ENCODE data around the gene NDUFC1.
"Not testable (repeated sequence)": the region's sequence is repeated elsewhere in the genome, so short reads cannot be mapped to it uniquely, and the experiment has no call there.

NDUFC1 gene

DNA sequence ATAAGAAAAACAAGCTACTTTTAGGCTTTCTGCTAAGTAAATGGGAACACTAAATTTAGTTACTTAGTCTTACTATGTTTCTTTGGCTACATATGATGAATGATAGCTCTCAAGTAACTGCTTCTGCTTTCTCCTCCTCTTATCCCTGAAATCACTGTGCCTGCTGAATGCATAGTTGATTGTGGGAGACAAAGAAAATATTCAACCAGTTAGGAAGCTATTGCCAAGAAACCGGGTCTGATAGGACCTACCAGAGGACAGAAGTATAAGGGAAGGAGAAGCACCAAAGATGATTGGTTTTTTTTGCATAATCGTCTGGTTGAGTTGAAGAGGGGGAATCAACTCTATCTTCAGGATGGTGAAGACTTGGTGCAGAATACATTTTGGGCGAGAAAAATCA lies 28.0 kb upstream of the NDUFC1 start:
- H3K27me3 ChIP-seq (ENCODE audit: low read depth, low read length): no peaks in the 10 kb centered on the region
- H3K27ac ChIP-seq (ENCODE audit: low read length): no peak overlapping the region
- peaks cover 28% of the 10 kb centered on the region for H3K36me3 ChIP-seq (replicated peaks; ENCODE audit: low read depth, low read length)
- no peaks in the 10 kb centered on the region for H3K9me3 ChIP-seq (ENCODE audit: insufficient read depth, low read length)
- peaks cover 43% of the 10 kb centered on the region for H4K20me1 ChIP-seq (ENCODE audit: insufficient read depth, low read length)
- H3K4me3 ChIP-seq (ENCODE audit: low read length): no peak overlapping the region
- H3K4me2 ChIP-seq (ENCODE audit: low read length): no peak overlapping the region
- H3K9ac ChIP-seq (ENCODE audit: low read length): no peak overlapping the region
- no peak overlapping the region for H2AFZ ChIP-seq (ENCODE audit: low read depth, low read length)
- TF ChIP-seq, protein P1, sequence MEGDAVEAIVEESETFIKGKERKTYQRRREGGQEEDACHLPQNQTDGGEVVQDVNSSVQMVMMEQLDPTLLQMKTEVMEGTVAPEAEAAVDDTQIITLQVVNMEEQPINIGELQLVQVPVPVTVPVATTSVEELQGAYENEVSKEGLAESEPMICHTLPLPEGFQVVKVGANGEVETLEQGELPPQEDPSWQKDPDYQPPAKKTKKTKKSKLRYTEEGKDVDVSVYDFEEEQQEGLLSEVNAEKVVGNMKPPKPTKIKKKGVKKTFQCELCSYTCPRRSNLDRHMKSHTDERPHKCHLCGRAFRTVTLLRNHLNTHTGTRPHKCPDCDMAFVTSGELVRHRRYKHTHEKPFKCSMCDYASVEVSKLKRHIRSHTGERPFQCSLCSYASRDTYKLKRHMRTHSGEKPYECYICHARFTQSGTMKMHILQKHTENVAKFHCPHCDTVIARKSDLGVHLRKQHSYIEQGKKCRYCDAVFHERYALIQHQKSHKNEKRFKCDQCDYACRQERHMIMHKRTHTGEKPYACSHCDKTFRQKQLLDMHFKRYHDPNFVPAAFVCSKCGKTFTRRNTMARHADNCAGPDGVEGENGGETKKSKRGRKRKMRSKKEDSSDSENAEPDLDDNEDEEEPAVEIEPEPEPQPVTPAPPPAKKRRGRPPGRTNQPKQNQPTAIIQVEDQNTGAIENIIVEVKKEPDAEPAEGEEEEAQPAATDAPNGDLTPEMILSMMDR (IDR thresholded peaks at IDR 0.05; ENCODE audit: low read depth, low read length): no peak
- TF ChIP-seq EZH2phosphoT487 (IDR thresholded peaks at IDR 0.05; ENCODE audit: low read depth): no peak
- H3K4me1 ChIP-seq (ENCODE audit: low read length): peaks cover 18% of the 10 kb centered on the region
- peaks cover 100% of the 10 kb centered on the region for H3K79me2 ChIP-seq (ENCODE audit: low read length)

DNA sequence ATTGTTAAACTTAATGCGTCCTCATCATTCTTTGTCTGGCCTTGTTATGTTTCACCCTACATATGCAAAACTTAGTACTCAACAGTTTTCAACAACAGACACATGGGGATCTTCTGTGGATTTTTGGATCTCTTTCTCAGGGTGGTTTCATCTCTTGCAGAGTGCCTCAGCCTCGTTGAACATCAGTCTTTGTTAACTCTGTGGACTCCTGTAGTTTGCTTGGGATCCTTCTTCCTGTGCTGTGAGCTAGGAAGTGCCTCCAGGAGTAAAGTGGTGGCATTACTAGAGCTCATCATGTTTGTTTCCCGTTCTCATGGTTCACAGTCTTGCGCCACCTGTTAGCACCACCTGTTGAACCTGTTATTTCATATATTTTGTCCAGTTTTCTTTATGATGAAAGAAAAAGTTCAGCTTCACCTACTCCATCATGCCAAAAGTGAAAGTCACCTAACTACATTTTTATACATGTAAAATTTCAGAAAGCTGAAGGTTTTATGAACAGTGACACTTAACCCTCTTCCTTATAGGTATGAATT lies 27.5 kb upstream of the NDUFC1 start:
- H3K27ac ChIP-seq (ENCODE audit: low read length): no peak overlapping the region
- H3K4me3 ChIP-seq (ENCODE audit: low read length): no peak overlapping the region
- no peaks in the 10 kb centered on the region for H3K27me3 ChIP-seq (ENCODE audit: low read depth, low read length)
- TF ChIP-seq EZH2phosphoT487 (IDR thresholded peaks at IDR 0.05; ENCODE audit: low read depth): no peak
- TF ChIP-seq, protein P1 (IDR thresholded peaks at IDR 0.05; ENCODE audit: low read depth, low read length): no peak
- peaks cover 49% of the 10 kb centered on the region for H4K20me1 ChIP-seq (ENCODE audit: insufficient read depth, low read length)
- peaks cover 18% of the 10 kb centered on the region for H3K4me1 ChIP-seq (ENCODE audit: low read length)
- H3K9me3 ChIP-seq (ENCODE audit: insufficient read depth, low read length): no peaks in the 10 kb centered on the region
- no peak overlapping the region for H3K4me2 ChIP-seq (ENCODE audit: low read length)
- no peak overlapping the region for H3K9ac ChIP-seq (ENCODE audit: low read length)
- H2AFZ ChIP-seq (ENCODE audit: low read depth, low read length): no peak overlapping the region
- H3K79me2 ChIP-seq (ENCODE audit: low read length): peaks cover 100% of the 10 kb centered on the region
- peaks cover 26% of the 10 kb centered on the region for H3K36me3 ChIP-seq (replicated peaks; ENCODE audit: low read depth, low read length)

DNA sequence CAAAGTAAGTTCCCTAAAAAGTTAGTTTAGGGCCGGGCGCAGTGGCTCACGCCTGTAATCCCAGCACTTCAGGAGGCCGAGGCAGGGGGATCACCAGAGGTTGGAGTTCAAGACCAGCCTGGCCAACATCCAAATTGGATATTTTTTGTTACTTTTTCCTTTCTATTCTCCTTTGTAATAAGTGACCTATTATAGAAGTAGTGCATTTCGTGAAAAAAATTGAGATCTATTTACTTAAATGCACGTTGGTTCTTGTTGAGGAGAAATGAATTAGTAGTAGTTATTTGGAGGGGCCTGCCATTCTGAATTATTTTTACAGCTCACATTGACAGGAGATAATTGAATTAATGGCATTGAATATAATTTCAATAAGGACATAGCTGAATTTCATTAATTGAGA lies 22.3 kb upstream of the NDUFC1 start:
- H3K9me3 ChIP-seq (ENCODE audit: insufficient read depth, low read length): no peaks in the 10 kb centered on the region
- H3K4me3 ChIP-seq (ENCODE audit: low read length): no peak overlapping the region
- H3K36me3 ChIP-seq (replicated peaks; ENCODE audit: low read depth, low read length): peaks cover 18% of the 10 kb centered on the region
- peaks cover 65% of the 10 kb centered on the region for H4K20me1 ChIP-seq (ENCODE audit: insufficient read depth, low read length)
- no peak overlapping the region for H3K4me2 ChIP-seq (ENCODE audit: low read length)
- TF ChIP-seq, protein P1 (IDR thresholded peaks at IDR 0.05; ENCODE audit: low read depth, low read length): no peak
- TF ChIP-seq EZH2phosphoT487 (IDR thresholded peaks at IDR 0.05; ENCODE audit: low read depth): no peak
- H3K27ac ChIP-seq (ENCODE audit: low read length): no peak overlapping the region
- H3K4me1 ChIP-seq (ENCODE audit: low read length): peaks cover 10% of the 10 kb centered on the region
- no peak overlapping the region for H2AFZ ChIP-seq (ENCODE audit: low read depth, low read length)
- no peak overlapping the region for H3K9ac ChIP-seq (ENCODE audit: low read length)
- no peaks in the 10 kb centered on the region for H3K27me3 ChIP-seq (ENCODE audit: low read depth, low read length)
- H3K79me2 ChIP-seq (ENCODE audit: low read length): peaks cover 100% of the 10 kb centered on the region

DNA sequence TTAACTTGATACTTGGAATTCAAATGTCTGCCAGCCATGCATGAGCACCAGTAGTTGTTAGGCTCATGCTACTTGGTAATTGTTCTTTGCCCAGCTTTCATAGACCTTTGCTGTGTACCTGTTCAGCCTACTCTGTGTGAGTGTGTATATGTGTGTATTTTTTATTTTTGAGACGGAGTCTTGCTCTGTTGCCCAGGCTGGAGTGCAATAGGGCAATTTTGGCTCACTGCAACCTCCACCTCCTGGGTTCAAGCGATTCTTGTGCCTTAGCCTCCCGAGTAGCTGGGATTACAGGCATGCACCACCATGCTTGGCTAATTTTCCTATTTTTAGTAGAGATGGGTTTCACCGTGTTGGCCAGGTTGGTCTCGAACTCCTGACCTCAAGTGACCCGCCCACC lies 20.3 kb upstream of the NDUFC1 start:
- H3K36me3 ChIP-seq (replicated peaks; ENCODE audit: low read depth, low read length): peaks cover 20% of the 10 kb centered on the region

DNA sequence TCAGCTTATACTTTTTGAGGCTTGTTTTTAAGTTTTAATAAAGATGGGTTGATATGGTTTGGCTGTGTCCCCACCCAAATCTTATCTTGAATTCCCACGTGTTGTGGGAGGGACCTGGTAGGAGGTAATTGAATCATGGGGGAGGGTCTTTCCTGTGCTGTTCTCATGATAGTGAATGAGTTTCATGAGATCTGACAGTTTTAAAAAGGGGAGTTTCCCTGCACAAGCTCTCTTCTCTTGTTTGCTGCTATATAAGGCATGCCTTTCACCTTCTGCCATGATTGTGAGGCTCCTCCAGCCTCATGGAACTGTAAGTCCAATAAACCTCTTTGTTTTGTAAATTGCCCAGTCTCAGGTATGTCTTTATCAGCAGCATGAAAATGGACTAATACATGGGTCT lies 19.8 kb upstream of the NDUFC1 start:
- not testable (repeated sequence) for H3K9me3 ChIP-seq (ENCODE audit: insufficient read depth, low read length)

More for the DNA sequence above, 20.3 kb upstream of the NDUFC1 start:
- not testable (repeated sequence) for H3K4me2 ChIP-seq (ENCODE audit: low read length); H2AFZ ChIP-seq (ENCODE audit: low read depth, low read length); H3K27me3 ChIP-seq (ENCODE audit: low read depth, low read length); H3K4me1 ChIP-seq (ENCODE audit: low read length); H3K4me3 ChIP-seq (ENCODE audit: low read length); H3K9ac ChIP-seq (ENCODE audit: low read length); H3K27ac ChIP-seq (ENCODE audit: low read length); H3K9me3 ChIP-seq (ENCODE audit: insufficient read depth, low read length)
- H4K20me1 ChIP-seq (ENCODE audit: insufficient read depth, low read length): peaks cover 79% of the 10 kb centered on the region
- H3K79me2 ChIP-seq (ENCODE audit: low read length): peaks cover 100% of the 10 kb centered on the region

More for the DNA sequence above, 19.8 kb upstream of the NDUFC1 start:
- H3K4me1 ChIP-seq (ENCODE audit: low read length); H3K27ac ChIP-seq (ENCODE audit: low read length); H3K4me3 ChIP-seq (ENCODE audit: low read length); H3K27me3 ChIP-seq (ENCODE audit: low read depth, low read length); H3K9ac ChIP-seq (ENCODE audit: low read length); H2AFZ ChIP-seq (ENCODE audit: low read depth, low read length); H3K4me2 ChIP-seq (ENCODE audit: low read length): not testable (repeated sequence)
- Histone ChIP-seq H3K79me2 (ENCODE audit: low read length) (peaks cover 100% of the 10 kb centered on the region), H3K36me3 (replicated peaks; ENCODE audit: low read depth, low read length) (peaks cover 21% of the 10 kb centered on the region), H4K20me1 (ENCODE audit: insufficient read depth, low read length) (peaks cover 82% of the 10 kb centered on the region)
